Measurements from ENCODE around the gene SULT1A3. TPM values are rescaled to one million over a fixed set of nuclear protein-coding genes. Genes with fewer than 3 reads are reported as not detected.

SULT1A3 gene
- total RNA-seq, 1 donor from 2014 or later: 1.9 TPM

Other genes starting within 250 kb of the SULT1A3 start
- gene TMEM219, start 237.2 kb upstream of the SULT1A3 start, total RNA-seq: 48.9 and 112 TPM in 2 replicates
- gene TAOK2, start 225.4 kb upstream of the SULT1A3 start, total RNA-seq: 52.4 and 80.9 TPM in 2 replicates
- 7.8 and 8.2 TPM in 2 replicates for gene HIRIP3, start 203.6 kb upstream of the SULT1A3 start, total RNA-seq
- 27.7 and 48.1 TPM in 2 replicates for gene INO80E, start 203.0 kb upstream of the SULT1A3 start, total RNA-seq
- gene DOC2A, start 188.2 kb upstream of the SULT1A3 start, total RNA-seq: 0.80 TPM in 1 of 2 replicates, not detected in the other
- gene C16orf92, start 176.1 kb upstream of the SULT1A3 start, total RNA-seq: not detected in 2 replicates
- 0.15 TPM in 1 of 2 replicates, not detected in the other for gene TLCD3B, start 168.0 kb upstream of the SULT1A3 start, total RNA-seq
- 525 and 1,258 TPM in 2 replicates for gene ALDOA, start 133.5 kb upstream of the SULT1A3 start, total RNA-seq
- 154 and 293 TPM in 2 replicates for gene PPP4C, start 123.3 kb upstream of the SULT1A3 start, total RNA-seq
- gene TBX6, start 107.3 kb upstream of the SULT1A3 start, total RNA-seq: 0.15 TPM in 1 of 2 replicates, not detected in the other
- 7.6 and 12.9 TPM in 2 replicates for gene YPEL3, start 103.0 kb upstream of the SULT1A3 start, total RNA-seq
- gene GDPD3, start 85.7 kb upstream of the SULT1A3 start, total RNA-seq: 0.15 TPM in 1 of 2 replicates, not detected in the other
- gene MAPK3, start 76.0 kb upstream of the SULT1A3 start, total RNA-seq: 11.6 and 11.9 TPM in 2 replicates
- gene CORO1A, start 15.7 kb upstream of the SULT1A3 start, total RNA-seq: 0.85 and 8.3 TPM in 2 replicates
- gene BOLA2B, start 5.6 kb upstream of the SULT1A3 start, total RNA-seq: 77.7 and 299 TPM in 2 replicates
- gene SLX1A, start 5.4 kb upstream of the SULT1A3 start, total RNA-seq: 8.1 and 24.5 TPM in 2 replicates
- 0.52 and 1.4 TPM in 2 replicates for gene NPIPB13, start 49.2 kb downstream of the SULT1A3 start, total RNA-seq
- 36.0 and 40.6 TPM in 2 replicates for gene CD2BP2, start 156.1 kb downstream of the SULT1A3 start, total RNA-seq
- 26.9 and 46.8 TPM in 2 replicates for gene TBC1D10B, start 171.2 kb downstream of the SULT1A3 start, total RNA-seq
- gene MYL11, start 175.5 kb downstream of the SULT1A3 start, total RNA-seq: not detected in 2 replicates
- 0.25 TPM in 1 of 2 replicates, not detected in the other for gene SEPTIN1, start 183.3 kb downstream of the SULT1A3 start, total RNA-seq
- gene ZNF48, start 196.2 kb downstream of the SULT1A3 start, total RNA-seq: 12.7 and 13.8 TPM in 2 replicates
- gene ZNF771, start 208.4 kb downstream of the SULT1A3 start, total RNA-seq: 9.0 and 10.1 TPM in 2 replicates
- 24.5 and 49.8 TPM in 2 replicates for gene DCTPP1, start 230.8 kb downstream of the SULT1A3 start, total RNA-seq
- 9.2 and 19.0 TPM in 2 replicates for gene SEPHS2, start 246.6 kb downstream of the SULT1A3 start, total RNA-seq

Data from renal cortical epithelial cell (primary cell).